IMR-90 (cell line): ENCODE data around the gene DCUN1D3. TPM values are rescaled to one million over a fixed set of nuclear protein-coding genes. Genes with fewer than 3 reads are reported as not detected.
A peak's percentile ranks its signal among the peaks of the same experiment; 100 is the strongest.

Experiments used
- ATAC-seq: fragments of 200-7000 bp; cut with Tn5 transposase; 2 replicates; pipeline ENCODE4 v1.9.1; 2020; ENCODE audit warnings: low read depth, mild to moderate bottlenecking, moderate library complexity
- BruUV-seq: library from RNA; stranded (reverse); fragments of 400-500 nt; replicated peaks from 2 replicates; lab custom pipeline; 2021; lab: Mats Ljungman, UMichigan
- CTCF ChIA-PET: fragments of 300-600 bp; formaldehyde crosslinking; extraction: SDS; loops from one replicate; lab custom pipeline; 2021; ENCODE audit warnings: antibody characterized with exemption; lab: Yijun Ruan, JAX
- POLR2A ChIA-PET: fragments of 300-600 bp; sonication (Branson Sonifier 250); formaldehyde crosslinking; loops from one replicate; lab custom pipeline; 2022; ENCODE audit warnings: antibody characterized with exemption; ENCODE audit not compliant: unreplicated experiment; lab: Charles Lee
- DNase-seq: peaks from one replicate; pipeline ENCODE4 v3.0.0; 2013
- H2AFZ ChIP-seq: replicated peaks from 2 replicates; pipeline ENCODE3; 2013; ENCODE audit warnings: low read length, mild to moderate bottlenecking; ENCODE audit not compliant: poor library complexity
- H2AK5ac ChIP-seq: 2 replicates; pipeline ENCODE4 v1.6.1; 2013; ENCODE audit warnings: low read depth, low read length, inconsistent platforms
- H2AK9ac ChIP-seq: replicated peaks from 2 replicates; pipeline ENCODE3; 2013; ENCODE audit warnings: mild to moderate bottlenecking, low read depth, low read length, moderate library complexity; ENCODE audit not compliant: poor library complexity
- H2BK120ac ChIP-seq: 2 replicates; pipeline ENCODE4 v1.6.1; 2013; ENCODE audit warnings: low read depth, low read length, inconsistent platforms
- H2BK15ac ChIP-seq: 3 replicates; pipeline ENCODE4 v1.6.1; 2013; ENCODE audit warnings: low read depth, low read length, inconsistent platforms
- H2BK20ac ChIP-seq: 2 replicates; pipeline ENCODE4 v1.6.1; 2013; ENCODE audit warnings: low read depth, mild to moderate bottlenecking, inconsistent platforms, low read length, moderate library complexity
- H2BK5ac ChIP-seq: 2 replicates; pipeline ENCODE4 v1.6.1; 2013; ENCODE audit warnings: mild to moderate bottlenecking, low read depth, low read length, inconsistent platforms; ENCODE audit not compliant: poor library complexity, severe bottlenecking
- H3K14ac ChIP-seq: replicated peaks from 2 replicates; pipeline ENCODE4 v1.6.1; 2013; ENCODE audit warnings: low read depth, low read length, inconsistent platforms
- H3K18ac ChIP-seq: 2 replicates; pipeline ENCODE4 v1.6.1; 2013; ENCODE audit warnings: low read depth, low read length, control low read depth
- H3K23ac ChIP-seq: 2 replicates; pipeline ENCODE4 v1.6.1; 2013; ENCODE audit warnings: low read depth, low read length, inconsistent platforms
- H3K27ac ChIP-seq: 2 replicates; pipeline ENCODE4 v1.5.1; 2013; ENCODE audit warnings: mild to moderate bottlenecking, control low read depth, low read length; ENCODE audit not compliant: insufficient read depth
- H3K27me3 ChIP-seq: 2 replicates; pipeline ENCODE4 v1.6.1; 2013; ENCODE audit warnings: low read length; ENCODE audit not compliant: control insufficient read depth, insufficient read depth
- H3K36me3 ChIP-seq: 2 replicates; pipeline ENCODE4 v1.6.1; 2013; ENCODE audit warnings: low read length, mixed read lengths; ENCODE audit not compliant: control insufficient read depth, insufficient read depth
- H3K4ac ChIP-seq: 2 replicates; pipeline ENCODE4 v1.6.1; 2013; ENCODE audit warnings: low read depth, low read length, inconsistent platforms
- H3K4me1 ChIP-seq: 2 replicates; pipeline ENCODE4 v1.6.1; 2013; ENCODE audit warnings: low read length, mixed read lengths; ENCODE audit not compliant: control insufficient read depth, insufficient read depth
- H3K4me2 ChIP-seq: 2 replicates; pipeline ENCODE4 v1.6.1; 2013; ENCODE audit warnings: low read depth, mild to moderate bottlenecking, control low read depth, low read length, moderate library complexity
- H3K4me3 ChIP-seq: 2 replicates; pipeline ENCODE4 v1.5.1; 2013; ENCODE audit warnings: low read depth, mild to moderate bottlenecking, control low read depth, low read length, moderate library complexity; ENCODE audit not compliant: insufficient read depth
- H3K56ac ChIP-seq: 2 replicates; pipeline ENCODE4 v1.6.1; 2013; ENCODE audit warnings: low read length, inconsistent platforms; ENCODE audit not compliant: insufficient read depth; ENCODE audit errors: extremely low read depth
- H3K79me1 ChIP-seq, 2 experiments: 2 replicates each; pipeline ENCODE4 v1.6.1; 2013; ENCODE audit warnings: low read length in 2 of 2, inconsistent platforms in 1 of 2, low read depth in 1 of 2
- H3K9ac ChIP-seq: 2 replicates; pipeline ENCODE4 v1.6.1; 2013; ENCODE audit warnings: low read depth, low read length, control low read depth
- H3K9me1 ChIP-seq: 2 replicates; pipeline ENCODE4 v1.6.1; 2013; ENCODE audit warnings: low read length, inconsistent platforms; ENCODE audit not compliant: insufficient read depth
- H3K9me3 ChIP-seq: 2 replicates; pipeline ENCODE4 v1.6.1; 2013; ENCODE audit warnings: low read length; ENCODE audit not compliant: control insufficient read depth, insufficient read depth
- H4K20me1 ChIP-seq: 2 replicates; pipeline ENCODE4 v1.6.1; 2013; ENCODE audit warnings: low read length, inconsistent platforms; ENCODE audit not compliant: insufficient read depth
- H4K5ac ChIP-seq: 2 replicates; pipeline ENCODE4 v1.6.1; 2013; ENCODE audit warnings: mild to moderate bottlenecking, low read depth, low read length, control low read depth
- H4K8ac ChIP-seq, 2 experiments: 2 replicates each; pipeline ENCODE4 v1.6.1; 2013; ENCODE audit warnings: low read depth in 2 of 2, low read length in 2 of 2, control low read depth in 1 of 2, inconsistent platforms in 1 of 2
- H4K91ac ChIP-seq: 2 replicates; pipeline ENCODE4 v1.6.1; 2013; ENCODE audit warnings: low read depth, low read length, inconsistent platforms; ENCODE audit not compliant: insufficient read depth
- BHLHE40 ChIP-seq: fragments of 150-350 bp; IDR thresholded peaks from 2 replicates; pipeline ENCODE4 v1.6.1; 2016; ENCODE audit warnings: mild to moderate bottlenecking, low read depth, low read length
- CEBPB ChIP-seq: IDR thresholded peaks from 2 replicates; pipeline ENCODE4 v1.6.1; 2012; ENCODE audit warnings: low read depth, low read length, improper control_type of control experiment
- RCOR1 ChIP-seq: IDR thresholded peaks from 2 replicates; pipeline ENCODE4 v1.6.1; 2012; ENCODE audit warnings: mild to moderate bottlenecking, low read length, improper control_type of control experiment; ENCODE audit not compliant: insufficient replicate concordance
- SMC3 ChIP-seq: fragments of 150-350 bp; IDR thresholded peaks from 2 replicates; pipeline ENCODE4 v1.6.1; 2016; ENCODE audit warnings: low read depth, mild to moderate bottlenecking, antibody characterized with exemption, low read length, moderate library complexity
- dilution Hi-C: fragments of 300-500 bp; cut with HindIII; formaldehyde crosslinking; loops from one replicate; pipeline ENCODE4 v1.14.3; 2018; ENCODE audit warnings: low sequenced_read_pairs; ENCODE audit not compliant: unreplicated experiment
- in situ Hi-C: fragments of 300-500 bp; cut with MboI; formaldehyde crosslinking; loops from 3 replicates; pipeline ENCODE4 v1.14.3; 2019; ENCODE audit warnings: low sequenced_read_pairs, inconsistent platforms, mixed read lengths
- intact Hi-C: fragments of 100-400 bp; cut with micrococcal nuclease; formaldehyde crosslinking; loops from 2 replicates; pipeline ENCODE4 v1.10.0; 2022
- polyA plus RNA-seq, 3 experiments: library from polyadenylated mRNA; depleted of rRNA; stranded (reverse); fragments of >200 nt; gene quantifications; 2 replicates each; pipeline ENCODE4 v1.2.3, GENCODE V29; 2012; ENCODE audit warnings: low replicate concordance in 1 of 3
- total RNA-seq: library from RNA; depleted of rRNA; stranded (reverse); fragments of >200 nt; gene quantifications from 2 replicates; pipeline ENCODE4 v1.2.3, GENCODE V29; 2012

The DCUN1D3 gene
- total and polyA plus RNA-seq, 2 of the 4 experiments (the other 2 are of a cell fraction): 8.1 to 42.3 TPM

GRCh38 chr16:20933589-20933988, 33.4 kb upstream of the DCUN1D3 start:
- CTCF ChIA-PET: no interaction called here
- Histone ChIP-seq H4K8ac (no peak overlapping the region), H3K9ac (no peak overlapping the region), H2BK5ac (no peak overlapping the region), H2BK120ac (no peak overlapping the region), H3K36me3 (no peaks in the 10 kb centered on the region), H3K79me1 (no peaks in the 10 kb centered on the region), H3K4me3 (no peak overlapping the region), H4K91ac (no peak overlapping the region), H3K4me1 (no peaks in the 10 kb centered on the region; the same call in 1 of the 2 replicates), H4K20me1 (no peaks in the 10 kb centered on the region), H3K14ac (no peak overlapping the region), H2BK20ac (no peak overlapping the region), H2BK15ac (no peak overlapping the region), H2AFZ (no peak overlapping the region), H3K4ac (no peak overlapping the region), H2AK5ac (no peak overlapping the region), H3K9me3 (no peaks in the 10 kb centered on the region), H3K23ac (no peak overlapping the region), H3K4me2 (no peak overlapping the region), H3K9me1 (no peaks in the 10 kb centered on the region), H2AK9ac (no peak overlapping the region), H4K5ac (no peak overlapping the region), H3K18ac (no peak overlapping the region), H3K27ac (no peak overlapping the region), H3K56ac (no peak overlapping the region), H3K27me3 (no peaks in the 10 kb centered on the region; the same call in 1 of the 2 replicates)
- intact Hi-C loops (no loop called here), in situ Hi-C loops (no loop called here), dilution Hi-C loops (no loop called here)
- ATAC-seq (no peak), DNase-seq (no peak)
- TF ChIP-seq BHLHE40 (no peak), CEBPB (peak; percentile 86), SMC3 (no peak), RCOR1 (no peak)
- BruUV-seq: no TSS peak
- POLR2A ChIA-PET: interaction anchor here (0.6 kb wide), 1 partner anchor 33 kb away, joined by 4 read pairs; the partner anchor contains the start of genes DCUN1D3 and LYRM1
